ACC112 (cell line): ENCODE results near the gene CADM1.

Experiments
- H2AFZ ChIP-seq: fragments of 200-600 bp; sonication (generic); one replicate; pipeline ENCODE4 v1.6.0; 2017; ENCODE audit warnings: antibody characterized with exemption, low read length; ENCODE audit not compliant: unreplicated experiment
- H3K27ac ChIP-seq: fragments of 200-600 bp; sonication (generic); 2 replicates; pipeline ENCODE4 v1.5.1; 2014; ENCODE audit warnings: low read depth, mild to moderate bottlenecking, antibody characterized with exemption, low read length, moderate library complexity
- H3K27me3 ChIP-seq: fragments of 200-600 bp; sonication (generic); 2 replicates; pipeline ENCODE4 v1.6.1; 2014; ENCODE audit warnings: mild to moderate bottlenecking, antibody characterized with exemption, low read length, moderate library complexity, mixed read lengths; ENCODE audit not compliant: insufficient read depth
- H3K36me3 ChIP-seq: fragments of 200-600 bp; sonication (generic); 2 replicates; pipeline ENCODE4 v1.6.1; 2016; ENCODE audit warnings: mild to moderate bottlenecking, antibody characterized with exemption, low read length, moderate library complexity, mixed read lengths; ENCODE audit not compliant: insufficient read depth
- H3K4me1 ChIP-seq: fragments of 200-600 bp; sonication (generic); one replicate; pipeline ENCODE4 v1.6.1; 2016; ENCODE audit warnings: low read length, mixed read lengths; ENCODE audit not compliant: insufficient read depth, unreplicated experiment, control insufficient read depth
- H3K4me3 ChIP-seq: fragments of 200-600 bp; sonication (generic); 2 replicates; pipeline ENCODE4 v1.5.1; 2014; ENCODE audit warnings: mild to moderate bottlenecking, low read depth, low read length
- H3K79me2 ChIP-seq: fragments of 200-600 bp; sonication (generic); one replicate; pipeline ENCODE4 v1.6.0; 2016; ENCODE audit warnings: low read length; ENCODE audit not compliant: control insufficient read depth, unreplicated experiment, insufficient read depth

The CADM1 gene

DNA sequence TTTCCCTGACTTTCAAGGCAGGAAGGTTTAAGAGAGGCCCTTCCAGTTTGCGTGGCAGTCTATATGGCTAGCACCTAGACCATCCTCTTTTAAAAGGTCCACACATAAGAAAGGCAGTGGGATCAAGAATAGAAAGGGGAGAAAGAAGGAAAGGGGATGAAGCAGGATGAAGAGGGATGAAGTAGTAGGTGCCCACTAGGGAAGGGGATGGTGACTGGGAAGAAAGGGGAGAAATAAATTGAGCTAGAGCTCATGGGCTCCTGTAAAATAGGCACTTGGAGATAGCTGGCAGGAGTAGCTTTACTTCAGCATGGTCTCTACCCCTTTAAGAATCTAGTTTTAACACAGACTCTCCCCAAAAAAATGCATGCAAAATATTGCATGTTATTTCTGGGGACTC is 41.5 kb downstream of the CADM1 start:
- H3K36me3 ChIP-seq: no peaks in the 10 kb centered on the region
- H3K27me3 ChIP-seq: no peaks in the 10 kb centered on the region
- no peak overlapping the region for H3K27ac ChIP-seq
- H3K4me3 ChIP-seq: no peak overlapping the region
- no peaks in the 10 kb centered on the region for H3K4me1 ChIP-seq
- H2AFZ ChIP-seq: no peak overlapping the region
- no peaks in the 10 kb centered on the region for H3K79me2 ChIP-seq

DNA sequence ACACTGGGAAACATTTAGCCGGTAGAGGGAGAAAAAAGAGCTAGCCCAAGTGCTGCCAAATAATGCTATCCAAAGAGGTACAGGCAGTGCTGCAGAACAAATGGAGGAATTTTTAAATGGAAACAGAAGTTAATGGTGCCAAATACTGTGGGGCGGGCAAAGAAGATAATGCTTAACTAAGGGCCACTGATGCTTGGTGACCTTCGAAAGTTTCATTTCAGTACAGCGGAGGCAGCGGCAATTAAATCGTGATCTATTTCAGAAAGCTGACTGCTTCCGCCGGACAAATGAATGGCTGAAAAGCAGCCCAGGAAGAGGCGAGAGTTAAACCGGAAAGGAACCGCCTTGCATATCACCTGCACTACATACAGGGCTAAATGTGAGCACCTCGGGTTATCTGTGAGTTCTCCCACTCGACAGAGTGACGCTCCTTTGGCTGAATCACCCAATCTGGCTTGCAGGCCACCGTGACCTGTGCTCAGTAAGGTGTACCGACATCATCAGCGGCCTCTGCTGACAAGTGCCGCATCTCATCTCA is 42.1 kb downstream of the CADM1 start:
- Histone ChIP-seq H3K27me3 (no peaks in the 10 kb centered on the region), H2AFZ (no peak overlapping the region), H3K79me2 (no peaks in the 10 kb centered on the region), H3K4me3 (no peak overlapping the region), H3K27ac (no peak overlapping the region), H3K36me3 (no peaks in the 10 kb centered on the region), H3K4me1 (no peaks in the 10 kb centered on the region)

- Histone ChIP-seq H3K79me2 (no peaks in the 10 kb centered on the region), H3K36me3 (no peaks in the 10 kb centered on the region), H2AFZ (no peak overlapping the region), H3K27ac (no peak overlapping the region), H3K4me1 (no peaks in the 10 kb centered on the region), H3K27me3 (no peaks in the 10 kb centered on the region), H3K4me3 (no peak overlapping the region)
Observed at GRCh38 chr11:115460512-115460911, 43.7 kb downstream of the CADM1 start.

GRCh38 chr11:115459563-115459962 is 44.7 kb downstream of the CADM1 start:
- H3K27ac ChIP-seq: no peak overlapping the region
- H3K36me3 ChIP-seq: no peaks in the 10 kb centered on the region
- H2AFZ ChIP-seq: no peak overlapping the region
- H3K27me3 ChIP-seq: no peaks in the 10 kb centered on the region
- H3K4me1 ChIP-seq: no peaks in the 10 kb centered on the region
- H3K79me2 ChIP-seq: no peaks in the 10 kb centered on the region
- H3K4me3 ChIP-seq: no peak overlapping the region

DNA sequence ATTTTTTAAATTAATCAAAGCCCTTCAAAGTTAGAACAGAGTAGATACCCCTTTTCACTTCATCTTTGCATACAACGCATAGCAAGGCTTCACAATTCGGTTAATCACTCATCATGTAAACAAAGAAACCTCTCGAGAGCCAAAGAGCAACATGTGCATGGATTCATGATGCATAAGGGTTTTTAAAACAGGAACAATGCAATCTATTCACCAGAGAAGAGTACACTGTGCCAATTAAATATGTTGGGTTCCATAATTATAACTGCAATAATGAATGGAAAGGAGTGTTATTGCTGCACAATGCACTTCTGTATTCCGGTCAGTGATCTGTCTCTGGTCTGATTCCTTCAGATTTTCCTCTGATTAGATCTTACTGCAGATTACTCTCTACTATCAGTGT is 45.3 kb downstream of the CADM1 start:
- no peak overlapping the region for H3K4me3 ChIP-seq
- H2AFZ ChIP-seq: no peak overlapping the region
- H3K27me3 ChIP-seq: no peaks in the 10 kb centered on the region
- H3K27ac ChIP-seq: no peak overlapping the region
- H3K79me2 ChIP-seq: no peaks in the 10 kb centered on the region
- H3K4me1 ChIP-seq: no peaks in the 10 kb centered on the region
- H3K36me3 ChIP-seq: no peaks in the 10 kb centered on the region

DNA sequence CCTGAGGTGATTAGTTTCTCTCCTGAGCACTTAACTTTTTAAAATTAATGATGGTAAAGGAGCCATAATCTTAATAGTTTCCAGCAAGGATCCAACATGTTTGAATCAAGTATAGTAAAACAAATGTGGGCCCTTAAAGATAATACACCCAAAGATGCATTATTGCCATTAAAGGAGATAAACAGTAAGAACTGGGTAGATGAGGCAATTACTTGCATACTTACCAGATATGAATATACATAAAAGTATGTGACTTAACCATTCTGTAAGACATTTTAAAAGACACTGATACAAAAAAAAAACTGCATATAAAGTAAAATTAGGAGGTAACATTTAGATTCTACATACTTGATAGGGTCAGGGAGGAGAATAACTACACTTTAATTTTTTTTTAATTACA is 48.2 kb downstream of the CADM1 start:
- Histone ChIP-seq H3K4me1 (no peaks in the 10 kb centered on the region), H3K27ac (no peak overlapping the region), H2AFZ (no peak overlapping the region), H3K4me3 (no peak overlapping the region), H3K27me3 (no peaks in the 10 kb centered on the region), H3K79me2 (no peaks in the 10 kb centered on the region), H3K36me3 (no peaks in the 10 kb centered on the region)

GRCh38 chr11:115455613-115456012 is 48.6 kb downstream of the CADM1 start:
- Histone ChIP-seq H3K27me3 (no peaks in the 10 kb centered on the region), H2AFZ (no peak overlapping the region), H3K27ac (no peak overlapping the region), H3K4me1 (no peaks in the 10 kb centered on the region), H3K36me3 (no peaks in the 10 kb centered on the region), H3K4me3 (no peak overlapping the region), H3K79me2 (no peaks in the 10 kb centered on the region)

DNA sequence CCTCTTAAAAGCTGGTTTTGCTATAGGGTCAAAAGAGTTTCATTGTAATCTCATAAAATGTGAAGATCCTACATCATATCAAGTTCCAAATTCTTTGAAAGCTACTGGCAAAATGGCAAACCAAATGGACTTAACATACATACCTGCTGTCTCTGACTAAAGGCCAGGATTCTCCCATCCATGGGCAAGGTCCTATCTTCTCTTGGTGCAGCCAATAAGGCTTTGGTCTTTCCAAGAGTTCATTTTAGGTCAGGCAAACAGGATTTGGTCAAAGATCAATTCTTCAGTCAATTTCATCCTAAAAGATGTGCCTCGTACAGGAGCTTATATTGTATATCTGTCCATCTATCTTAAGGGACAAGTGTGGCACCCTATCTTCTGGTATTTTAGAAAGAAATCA is 49.7 kb downstream of the CADM1 start:
- Histone ChIP-seq H3K4me1 (no peaks in the 10 kb centered on the region), H3K27ac (no peak overlapping the region), H3K27me3 (no peaks in the 10 kb centered on the region), H2AFZ (no peak overlapping the region), H3K79me2 (no peaks in the 10 kb centered on the region), H3K36me3 (no peaks in the 10 kb centered on the region), H3K4me3 (no peak overlapping the region)

GRCh38 chr11:115453693-115454490 is 50.3 kb downstream of the CADM1 start:
- H3K4me1 ChIP-seq: no peaks in the 10 kb centered on the region
- H3K36me3 ChIP-seq: no peaks in the 10 kb centered on the region
- no peak overlapping the region for H3K4me3 ChIP-seq
- no peaks in the 10 kb centered on the region for H3K27me3 ChIP-seq
- H3K79me2 ChIP-seq: no peaks in the 10 kb centered on the region
- H2AFZ ChIP-seq: no peak overlapping the region
- H3K27ac ChIP-seq: no peak overlapping the region

DNA sequence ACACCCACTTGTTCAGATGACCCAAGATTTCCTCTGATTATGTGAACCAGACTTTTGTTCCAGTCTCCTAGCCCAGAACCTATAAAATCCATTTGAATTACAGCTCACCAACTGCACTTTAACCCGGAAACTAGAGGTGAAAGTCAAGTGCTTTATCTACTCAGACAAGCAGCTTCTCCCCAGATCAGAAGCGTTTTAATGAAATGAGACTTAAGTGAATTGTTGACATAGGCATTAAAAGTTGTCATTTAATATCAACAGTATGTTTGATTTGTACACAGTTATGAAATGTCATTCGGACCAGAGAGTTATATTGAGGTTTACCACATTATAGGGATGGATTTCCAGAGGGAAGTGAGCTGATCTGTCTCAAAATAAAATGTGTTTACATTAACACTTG is 52.0 kb downstream of the CADM1 start:
- no peaks in the 10 kb centered on the region for H3K36me3 ChIP-seq
- H3K4me1 ChIP-seq: no peaks in the 10 kb centered on the region
- no peak overlapping the region for H3K4me3 ChIP-seq
- no peak overlapping the region for H3K27ac ChIP-seq
- no peaks in the 10 kb centered on the region for H3K27me3 ChIP-seq
- H3K79me2 ChIP-seq: no peaks in the 10 kb centered on the region
- no peak overlapping the region for H2AFZ ChIP-seq

- Histone ChIP-seq H3K4me1 (no peaks in the 10 kb centered on the region), H3K36me3 (no peaks in the 10 kb centered on the region), H2AFZ (no peak overlapping the region), H3K27me3 (no peaks in the 10 kb centered on the region), H3K79me2 (no peaks in the 10 kb centered on the region), H3K27ac (no peak overlapping the region), H3K4me3 (no peak overlapping the region)
Observed at GRCh38 chr11:115450519-115450918, 53.7 kb downstream of the CADM1 start.
